ENCODE data around the gene ZNF692.
"Not testable (repeated sequence)": the region's sequence is repeated elsewhere in the genome, so short reads cannot be mapped to it uniquely, and the experiment has no call there.

Gene ZNF692

DNA sequence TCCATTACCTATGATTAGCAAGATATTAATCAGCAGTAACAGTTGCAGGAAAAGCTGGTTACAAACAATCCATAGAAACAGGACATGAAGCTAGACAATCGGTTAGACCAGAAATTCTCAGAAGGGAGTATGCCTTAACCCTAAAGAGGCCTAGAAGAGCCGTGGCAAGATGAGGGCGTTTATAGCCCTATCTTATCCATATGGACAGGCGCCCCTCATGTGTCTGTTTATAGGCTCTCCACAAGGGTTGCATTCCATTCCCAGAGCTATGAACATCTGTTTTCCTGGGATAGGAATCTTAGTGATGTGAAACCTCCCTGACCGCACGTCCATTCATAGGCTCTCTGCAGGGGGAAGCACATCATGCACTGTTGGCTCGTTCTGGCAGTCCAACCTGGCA, 23.5 kb upstream of the ZNF692 start:
- DNase-seq (ENCODE audit: extremely low read depth in 1 of 2, low read depth in 1 of 2), result not testable (repeated sequence)

DNA sequence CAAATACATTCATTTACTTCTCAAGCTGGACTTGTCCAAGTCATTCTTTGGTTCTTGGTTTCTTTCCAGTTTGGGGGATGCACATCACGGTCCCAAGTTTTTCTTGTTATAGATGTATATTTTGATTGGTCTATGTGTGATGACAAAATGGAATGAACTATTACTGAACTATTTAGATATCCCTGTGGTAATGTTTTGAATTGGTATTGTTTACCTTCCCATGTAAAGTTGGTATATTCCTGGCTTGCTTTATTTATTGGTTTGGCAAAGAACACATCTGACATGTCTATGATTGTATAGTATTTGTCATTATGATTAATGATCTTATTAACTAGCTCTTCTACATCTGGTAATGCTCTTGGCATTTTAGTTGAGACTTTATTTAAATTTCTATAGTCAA, 22.4 kb upstream of the ZNF692 start:
- DNase-seq (ENCODE audit: extremely low read depth in 1 of 2, low read depth in 1 of 2), result no peak

DNA sequence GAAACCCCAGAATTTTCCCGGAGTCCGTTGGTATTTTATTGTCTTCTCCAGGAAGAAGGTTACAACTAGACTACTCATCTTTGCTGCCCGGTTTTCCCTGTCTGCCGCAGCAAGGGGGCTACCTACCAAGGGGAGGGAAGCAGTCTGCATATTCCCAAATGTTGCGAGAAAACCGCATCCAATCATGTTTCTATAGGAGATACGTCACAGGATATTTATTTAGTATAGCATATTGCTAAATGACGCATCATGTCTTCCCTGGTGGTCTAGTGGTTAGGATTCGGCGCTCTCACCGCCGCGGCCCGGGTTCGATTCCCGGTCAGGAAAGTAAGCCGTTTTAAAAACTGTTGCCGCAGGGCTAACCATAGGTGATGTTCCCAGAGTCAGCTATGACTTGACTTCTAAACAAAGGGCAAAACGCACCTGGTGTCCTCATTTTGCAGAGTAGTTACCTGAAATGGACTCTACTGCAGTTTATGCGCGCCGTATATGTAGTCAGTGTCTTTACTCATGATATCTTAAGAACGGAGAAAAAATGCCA, 15.2 kb upstream of the ZNF692 start:
- DNase-seq (ENCODE audit: extremely low read depth in 1 of 2, low read depth in 1 of 2), result peak; percentile 63 to 73

DNA sequence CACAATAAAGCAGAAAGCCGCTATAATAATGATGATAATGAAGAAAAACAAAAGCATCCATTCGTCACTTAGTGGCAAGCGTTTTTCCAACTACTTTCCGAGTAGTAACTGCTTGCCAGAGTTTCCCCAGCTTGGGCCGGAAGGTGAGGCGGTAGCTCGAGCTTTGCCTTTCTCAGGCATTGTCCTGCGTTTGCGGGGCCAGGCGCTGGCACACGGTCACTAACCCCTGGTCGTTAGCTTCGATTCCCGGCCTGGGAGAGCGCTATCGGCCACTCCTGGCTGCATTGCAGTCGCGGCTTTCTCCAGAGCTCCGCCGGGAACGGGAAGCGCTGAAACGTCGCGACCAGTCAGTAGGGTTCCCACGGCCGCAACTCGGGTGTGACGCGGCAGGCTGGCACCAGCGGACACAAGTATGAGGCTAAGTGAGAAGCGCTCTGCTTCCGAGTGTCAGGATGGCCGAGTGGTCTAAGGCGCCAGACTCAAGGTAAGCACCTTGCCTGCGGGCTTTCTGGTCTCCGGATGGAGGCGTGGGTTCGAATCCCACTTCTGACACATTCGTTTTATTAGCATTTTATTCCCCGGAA, 14.6 kb upstream of the ZNF692 start:
- peak; percentile 84 to 87 for DNase-seq (ENCODE audit: extremely low read depth in 1 of 2, low read depth in 1 of 2)

DNA sequence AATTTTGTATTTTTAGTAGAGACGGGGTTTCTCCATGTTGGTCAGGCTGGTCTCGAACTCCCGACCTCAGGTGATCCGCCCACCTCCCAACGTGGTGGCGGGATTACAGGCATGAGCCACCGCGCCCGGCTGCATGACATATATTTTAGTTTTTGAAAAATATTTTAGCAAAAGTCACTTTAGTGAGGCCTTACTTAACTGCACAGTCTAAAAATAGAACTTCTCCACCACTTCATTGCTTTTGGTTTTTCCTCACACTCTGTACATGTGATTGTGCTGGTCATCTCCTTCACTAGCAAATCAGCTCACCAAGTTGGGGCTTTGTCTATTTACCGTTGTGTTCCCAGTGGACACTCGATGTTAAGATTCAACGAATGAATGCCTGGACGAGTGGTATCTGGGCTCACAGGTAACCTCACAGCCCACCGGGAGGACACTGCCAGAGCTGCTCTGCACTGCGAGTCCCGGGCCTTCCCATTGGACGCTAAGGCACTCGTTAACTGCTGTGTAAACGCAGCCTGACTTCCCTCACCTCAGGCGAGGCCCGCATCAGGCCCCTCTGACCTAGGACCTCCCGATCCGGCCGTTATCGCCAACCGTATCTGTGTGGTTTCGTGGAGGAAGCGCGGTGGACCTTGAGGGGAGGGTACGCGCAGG, 14.0 kb upstream of the ZNF692 start:
- peak; percentile 33 to 44 for DNase-seq (ENCODE audit: extremely low read depth in 1 of 2, low read depth in 1 of 2)

DNA sequence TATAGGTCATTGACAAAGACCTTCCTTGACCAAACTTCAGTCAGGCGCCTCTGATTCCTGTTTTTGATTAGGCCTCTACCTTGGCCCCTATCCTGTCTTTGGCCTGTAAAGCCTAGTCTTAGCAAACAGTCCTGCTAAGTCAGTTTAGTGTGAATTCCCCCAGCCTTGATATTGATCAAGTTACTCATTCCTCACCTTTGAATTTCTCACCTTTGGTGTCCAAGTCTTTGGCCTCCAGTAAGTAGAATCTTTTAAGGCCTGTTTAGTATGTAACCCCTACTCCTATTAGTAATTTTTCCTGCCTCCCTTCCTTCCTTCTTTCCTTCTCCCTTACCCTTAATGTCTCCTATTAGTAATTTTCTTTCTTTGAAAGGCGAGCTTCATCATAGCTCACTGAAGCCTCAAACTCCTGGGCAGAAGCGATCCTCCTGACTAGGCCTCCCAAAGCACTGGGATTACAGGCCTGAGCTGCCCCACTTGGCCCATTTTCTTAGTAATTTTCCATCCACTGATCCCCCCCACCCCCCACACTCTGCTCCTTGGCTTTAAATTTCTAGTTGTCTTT, 13.0 kb upstream of the ZNF692 start:
- DNase-seq (ENCODE audit: extremely low read depth in 1 of 2, low read depth in 1 of 2), result no peak

DNA sequence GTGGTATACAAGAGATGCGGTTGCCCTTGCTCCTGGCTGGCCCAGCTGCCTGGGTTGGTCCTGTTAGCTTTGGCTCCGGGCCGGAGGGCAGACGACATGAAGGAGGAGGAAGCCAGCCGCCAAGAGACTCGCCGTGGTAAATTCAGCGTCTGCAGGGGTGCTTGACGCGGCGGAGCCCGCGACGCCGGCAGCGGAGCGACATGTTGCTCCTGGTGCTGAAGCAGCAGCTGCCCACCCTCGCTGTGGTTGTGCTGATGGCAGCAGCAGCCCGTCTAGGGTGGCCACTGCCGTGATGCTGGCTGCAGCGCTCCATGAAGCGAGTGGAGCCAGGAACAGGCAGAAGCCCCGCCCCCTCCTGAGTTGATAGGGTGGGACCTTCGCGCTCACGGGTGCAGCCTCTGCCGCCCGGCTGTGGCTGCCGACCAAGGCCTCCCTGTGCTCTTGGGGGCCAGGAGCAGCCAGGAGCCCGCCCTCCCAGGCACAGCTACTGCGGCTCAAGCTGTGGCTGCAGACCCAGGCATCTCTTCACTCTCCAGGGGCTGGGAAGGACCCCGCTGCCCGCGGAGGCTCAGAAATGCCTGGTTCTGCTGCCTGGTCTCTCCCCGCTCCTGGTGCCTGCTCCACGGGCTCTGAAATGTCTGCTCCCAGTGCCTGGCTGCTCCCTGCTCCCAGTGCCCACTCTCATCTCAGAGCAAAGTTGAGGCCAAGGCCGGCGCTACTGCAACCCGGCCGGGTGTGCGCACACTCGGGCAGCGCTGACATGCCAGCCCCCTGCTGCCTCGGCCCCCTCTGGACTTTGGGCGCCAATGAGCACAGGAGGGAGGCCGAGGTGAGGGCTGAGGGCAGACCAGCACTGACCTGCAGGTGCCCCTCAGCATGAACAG, 4.4 kb upstream of the ZNF692 start:
- peak; percentile 46 to 78 for DNase-seq (ENCODE audit: extremely low read depth in 1 of 2, low read depth in 1 of 2)

DNA sequence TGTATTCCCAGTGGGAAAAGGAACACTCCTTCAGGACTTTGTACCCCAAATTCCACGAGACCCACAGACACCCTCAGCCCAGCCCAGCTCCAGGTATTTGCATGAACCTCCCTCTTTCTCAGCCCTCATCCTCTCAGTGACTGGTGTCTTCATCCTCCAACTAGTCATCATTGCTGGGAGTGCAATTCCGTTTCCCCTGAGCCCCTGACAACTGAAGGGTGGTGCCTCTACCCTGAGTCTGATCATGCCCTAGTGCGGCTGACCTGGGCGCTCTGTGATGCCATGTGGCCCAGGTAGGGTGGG, 3.8 kb upstream of the ZNF692 start:
- no peak for DNase-seq (ENCODE audit: extremely low read depth in 1 of 2, low read depth in 1 of 2)

DNA sequence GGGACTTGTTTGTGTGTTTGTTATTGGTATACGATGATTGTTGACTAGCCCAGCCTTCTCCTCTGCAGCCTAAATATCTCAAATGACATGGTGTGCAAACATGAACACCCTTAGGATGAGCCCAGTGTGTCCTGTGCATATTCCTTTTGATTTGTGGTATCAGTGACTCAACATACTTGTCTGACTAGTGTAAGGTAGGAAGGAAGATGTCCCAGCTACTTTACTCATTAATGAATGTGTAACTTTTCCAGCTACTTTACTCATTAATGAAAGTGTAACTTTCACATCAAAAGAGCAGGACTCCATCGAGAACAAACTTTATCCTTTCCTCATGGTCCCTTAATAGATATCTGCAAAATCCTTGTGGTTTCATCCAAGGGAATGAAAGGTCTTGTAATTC, 2.7 kb upstream of the ZNF692 start:
- DNase-seq (ENCODE audit: extremely low read depth in 1 of 2, low read depth in 1 of 2), result no peak

DNA sequence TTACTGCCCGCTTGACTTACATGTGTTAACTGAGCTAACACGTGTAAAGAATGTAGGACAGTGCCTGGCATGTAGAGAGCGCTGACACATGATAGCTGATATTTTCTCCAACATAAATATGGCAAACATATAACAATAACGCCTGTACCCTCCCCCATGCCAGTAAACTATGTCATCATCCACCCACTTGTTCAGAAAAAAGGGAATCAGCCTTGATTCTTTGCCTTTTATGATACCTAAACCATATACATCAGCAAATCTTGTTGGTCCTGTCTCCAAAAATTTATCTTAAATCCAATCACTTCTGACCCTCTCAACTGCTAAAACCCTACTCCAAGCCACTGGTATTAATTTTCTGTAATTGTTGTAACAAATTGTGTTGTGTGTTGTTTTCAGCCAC, 1.1 kb upstream of the ZNF692 start:
- no peak for DNase-seq (ENCODE audit: extremely low read depth in 1 of 2, low read depth in 1 of 2)

DNA sequence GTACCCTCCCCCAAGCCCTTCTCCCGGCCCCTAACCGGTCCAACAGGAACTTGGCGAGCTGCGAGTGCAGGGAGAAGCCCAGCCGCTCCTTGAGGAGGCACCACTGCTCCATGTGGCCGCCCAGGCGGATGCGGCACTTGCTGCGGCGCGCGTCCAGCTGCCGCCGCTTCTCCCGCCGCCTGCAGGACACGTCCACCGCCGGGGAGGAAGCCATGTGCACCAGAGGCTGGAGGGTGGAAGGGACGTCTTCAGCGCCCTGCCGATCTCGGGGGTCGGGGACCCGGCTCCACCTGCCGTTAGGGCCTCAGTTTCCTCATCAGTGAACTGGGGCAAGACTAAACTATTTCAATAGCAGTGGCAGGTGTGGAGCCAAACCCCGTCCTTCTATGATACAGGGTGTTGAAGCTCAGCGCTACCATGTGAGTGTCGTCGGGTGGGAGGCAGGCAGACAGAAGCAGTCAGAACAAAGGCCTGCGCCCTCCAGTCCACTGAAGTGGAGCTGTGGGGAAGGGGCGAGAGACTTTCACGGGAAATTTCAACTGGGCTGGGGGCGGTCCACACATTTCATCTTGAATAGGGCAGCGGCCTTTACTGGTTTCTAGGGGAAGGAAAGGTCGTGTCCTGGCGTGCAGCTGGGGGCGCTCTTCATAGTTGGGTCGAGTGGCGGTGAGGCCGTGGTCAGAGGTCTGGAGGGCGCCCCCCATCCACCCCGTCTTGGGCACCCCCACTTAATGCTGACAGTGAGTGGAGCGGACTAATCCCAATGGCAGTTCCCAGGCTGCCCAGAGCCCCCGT, 592 bp downstream of the ZNF692 start:
- no peak for DNase-seq (ENCODE audit: extremely low read depth in 1 of 2, low read depth in 1 of 2)

DNA sequence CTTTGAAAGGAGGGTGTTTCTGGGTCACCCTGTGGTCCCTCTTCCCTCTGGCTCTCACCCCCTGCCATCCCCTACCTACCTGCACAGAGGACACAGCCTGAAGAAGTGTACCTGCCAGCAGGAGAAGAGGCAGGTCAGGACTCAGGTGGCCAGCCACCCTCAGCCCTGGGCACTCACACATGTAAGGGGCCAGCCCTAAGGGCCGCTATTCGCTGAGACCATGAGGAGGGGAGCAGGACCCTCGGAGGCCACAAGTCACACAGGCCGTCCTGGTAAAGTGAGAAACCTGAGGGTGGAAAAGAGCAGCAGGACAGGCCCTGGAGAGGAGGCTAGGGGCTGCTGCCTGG, 1.2 kb downstream of the ZNF692 start:
- no peak for DNase-seq (ENCODE audit: extremely low read depth in 1 of 2, low read depth in 1 of 2)

DNA sequence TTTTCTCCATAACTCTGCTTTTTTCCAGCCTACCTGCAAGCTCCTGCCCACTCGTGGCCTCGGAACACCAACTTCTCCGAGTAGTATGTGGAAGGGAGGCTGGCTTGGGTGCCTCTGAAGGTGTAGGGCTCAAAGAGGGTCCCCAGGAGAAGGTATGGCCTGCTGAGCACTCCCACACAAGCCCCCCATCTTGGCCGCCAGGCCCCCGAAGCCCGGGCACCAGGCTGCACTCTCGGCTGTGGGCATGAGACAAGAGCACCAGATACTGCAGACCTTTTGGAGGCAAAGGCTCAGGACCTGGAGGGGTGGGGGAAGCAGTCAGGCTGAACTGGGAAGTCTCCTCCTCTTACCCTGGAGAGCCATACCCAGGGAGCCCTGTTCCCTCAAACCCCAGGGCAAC, 1.7 kb downstream of the ZNF692 start:
- DNase-seq (ENCODE audit: extremely low read depth in 1 of 2, low read depth in 1 of 2), result no peak

DNA sequence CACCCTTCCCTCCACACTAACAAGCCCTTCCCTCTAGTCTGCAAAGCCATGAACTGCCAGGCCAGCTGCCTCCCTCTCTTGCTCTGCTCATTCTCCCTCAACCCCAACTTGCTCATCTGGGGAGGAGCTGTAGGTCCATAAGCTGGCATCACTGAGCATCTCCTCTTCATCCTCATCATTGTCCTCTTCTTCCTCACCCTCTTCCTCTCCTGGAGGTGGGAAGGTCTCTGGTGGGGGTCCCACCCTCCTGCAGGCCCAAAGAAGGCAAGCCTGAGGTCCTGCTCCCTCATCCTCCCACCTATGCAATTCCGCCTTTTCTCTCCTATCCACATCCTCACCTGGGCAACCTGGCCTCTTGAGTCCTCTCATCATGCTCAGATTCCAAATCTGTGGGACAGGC, 2.7 kb downstream of the ZNF692 start:
- DNase-seq (ENCODE audit: extremely low read depth in 1 of 2, low read depth in 1 of 2), result no peak

DNA sequence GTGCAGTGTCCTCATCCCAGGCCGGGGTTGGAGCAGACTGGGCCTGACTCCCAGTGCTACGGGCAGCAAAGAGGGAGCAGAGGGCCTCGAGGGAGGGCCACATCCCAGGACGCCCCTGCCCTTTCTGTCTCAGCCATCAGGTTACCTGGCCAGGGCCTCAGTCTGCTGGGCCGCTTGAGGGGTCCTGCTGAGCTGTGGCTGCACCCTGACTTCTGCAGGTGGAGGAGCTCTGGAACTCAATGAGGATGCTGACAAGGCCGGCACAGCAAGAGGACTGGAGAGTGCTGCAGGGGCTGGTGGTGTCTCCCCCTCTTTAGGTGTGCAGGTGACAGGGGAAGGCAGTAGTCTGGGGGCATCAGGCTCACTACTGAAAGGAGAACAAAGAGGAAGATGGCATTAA, 3.3 kb downstream of the ZNF692 start:
- DNase-seq (ENCODE audit: extremely low read depth in 1 of 2, low read depth in 1 of 2), result no peak

DNA sequence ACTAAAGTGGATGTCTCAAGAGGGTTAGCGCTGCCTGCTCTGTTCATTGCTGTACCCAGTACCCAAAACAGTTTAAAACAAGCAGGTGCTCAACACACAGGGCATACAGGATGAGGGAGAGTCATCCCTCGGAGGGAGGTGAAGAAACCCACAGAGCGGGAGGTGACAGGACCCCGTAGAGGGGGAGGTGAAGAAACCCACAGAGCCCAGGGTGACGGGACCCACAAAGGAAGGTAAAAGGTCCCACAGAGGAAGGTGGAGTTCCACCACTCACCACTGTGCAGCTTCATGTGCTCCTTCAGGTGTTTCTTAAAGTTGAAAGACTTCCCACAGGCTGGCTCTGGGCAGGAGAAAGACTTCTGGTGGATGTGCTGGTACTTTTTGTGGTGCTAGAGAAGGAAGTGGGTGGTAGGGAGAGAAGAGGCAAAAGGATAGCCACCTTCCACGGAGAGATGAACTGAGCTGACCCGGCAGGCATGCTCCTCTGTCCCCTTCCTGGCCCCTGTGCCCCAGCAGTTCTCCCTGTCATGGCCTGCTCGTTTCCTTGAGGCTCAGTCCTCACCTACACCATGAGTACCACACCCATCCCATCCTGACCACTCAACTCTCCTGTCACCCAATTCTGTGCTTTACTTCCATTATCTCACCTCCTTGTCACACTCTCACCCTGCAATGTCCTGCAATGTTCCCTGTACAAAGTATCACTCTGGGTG, 5.1 kb downstream of the ZNF692 start:
- DNase-seq (ENCODE audit: extremely low read depth in 1 of 2, low read depth in 1 of 2), result no peak

DNA sequence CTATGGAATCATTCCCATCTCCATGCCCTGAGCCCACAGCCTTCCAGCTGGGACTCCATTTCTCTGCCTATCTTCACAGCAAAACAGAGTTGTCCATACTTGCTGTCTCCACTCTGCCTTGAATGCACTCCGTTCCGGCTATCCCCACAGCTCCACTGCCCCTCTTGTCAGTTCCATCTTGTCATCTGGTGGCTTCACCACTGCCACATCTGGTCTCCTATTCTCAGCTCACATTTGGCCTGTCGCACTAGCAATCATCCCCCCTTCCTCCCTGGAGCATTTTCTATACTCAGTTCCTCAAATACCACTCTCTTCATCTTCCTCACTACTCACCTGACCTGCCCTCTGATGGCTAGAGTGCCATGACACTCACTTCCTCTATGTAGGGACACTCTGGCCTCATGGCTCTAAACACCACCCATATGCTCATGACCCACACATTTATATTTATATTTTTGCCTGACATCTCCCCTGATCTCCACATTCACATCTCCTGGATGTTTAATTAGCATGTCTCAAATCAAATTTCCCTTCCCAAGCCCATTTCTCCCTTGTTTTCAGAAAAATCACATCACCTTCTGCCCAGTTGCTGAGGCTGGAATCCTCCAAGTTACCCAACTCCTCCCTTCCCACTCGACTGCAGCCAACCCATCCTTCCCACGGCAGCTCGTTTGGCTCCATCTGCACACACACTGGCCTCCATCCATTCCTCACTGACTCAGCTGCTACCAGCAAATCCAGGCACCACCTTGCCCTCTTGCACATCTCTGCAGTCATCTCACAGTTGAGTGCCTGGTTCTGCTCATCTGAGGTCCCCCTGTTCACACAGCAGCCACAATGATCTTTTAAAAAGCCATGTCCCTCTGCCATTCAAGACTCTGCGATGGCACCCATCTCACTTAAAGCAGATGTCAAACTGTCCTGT, 6.1 kb downstream of the ZNF692 start:
- DNase-seq (ENCODE audit: extremely low read depth in 1 of 2, low read depth in 1 of 2), result no peak

DNA sequence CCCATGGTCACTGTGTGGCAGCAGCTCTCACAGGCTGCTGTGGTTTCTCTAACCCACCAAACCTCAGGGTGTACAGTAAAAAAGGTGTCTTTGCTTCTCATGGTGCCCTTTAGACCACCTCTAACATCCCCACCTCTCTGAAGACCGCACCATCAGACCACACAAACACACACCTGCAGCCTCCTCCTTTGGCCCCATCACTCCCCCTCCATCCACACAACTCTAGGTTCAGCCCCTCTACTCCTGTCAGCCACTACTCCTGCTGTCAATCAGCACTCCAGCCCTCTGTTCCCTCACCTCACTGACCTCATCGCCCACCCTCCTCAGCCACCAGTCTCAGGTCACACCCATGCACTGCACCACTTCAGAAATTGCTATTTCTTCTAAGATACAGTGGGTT, 7.5 kb downstream of the ZNF692 start:
- DNase-seq (ENCODE audit: extremely low read depth in 1 of 2, low read depth in 1 of 2), result no peak

DNA sequence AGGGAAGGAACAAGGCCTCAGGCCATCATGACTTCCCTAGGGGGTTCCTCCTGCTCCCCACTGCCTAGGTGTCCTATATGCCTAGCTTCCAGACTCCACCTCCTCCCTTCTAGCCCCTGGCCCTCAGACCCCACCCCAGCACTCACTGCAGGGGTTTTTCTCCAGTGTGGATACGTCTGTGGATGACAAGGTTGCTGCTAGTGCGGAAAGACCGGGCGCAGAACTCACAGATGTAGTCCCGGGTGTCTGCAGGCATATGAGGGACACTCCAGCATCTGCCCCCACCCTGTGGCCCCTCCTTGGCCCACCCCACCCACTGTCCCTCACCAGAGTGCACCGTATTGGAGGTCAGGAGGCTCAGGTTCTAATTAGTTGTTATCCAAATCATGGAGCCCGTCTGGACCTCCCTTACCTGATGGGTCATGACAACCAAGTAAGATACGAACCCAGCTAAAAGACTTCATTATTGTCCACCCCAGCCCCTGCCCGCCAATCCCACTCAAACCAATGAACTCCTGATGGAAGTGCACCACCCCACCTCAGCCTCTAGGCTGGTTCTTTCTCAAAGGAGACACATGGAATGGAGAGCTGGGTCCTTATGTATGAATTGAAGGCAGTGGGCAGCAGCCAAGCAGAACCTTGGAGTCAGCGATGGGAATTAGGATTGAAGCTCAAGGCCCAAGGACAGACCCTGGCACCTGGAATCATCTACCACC, 8.2 kb downstream of the ZNF692 start:
- DNase-seq (ENCODE audit: extremely low read depth in 1 of 2, low read depth in 1 of 2), result no peak

Data from stimulated activated CD8-positive, alpha-beta memory T cell treated with anti-CD3 and anti-CD28 coated beads, Interleukin-7, amount 100 ng/mL, for 48 hours (primary cell).